ENCODE results near the gene SH2D4B.

The SH2D4B gene

DNA sequence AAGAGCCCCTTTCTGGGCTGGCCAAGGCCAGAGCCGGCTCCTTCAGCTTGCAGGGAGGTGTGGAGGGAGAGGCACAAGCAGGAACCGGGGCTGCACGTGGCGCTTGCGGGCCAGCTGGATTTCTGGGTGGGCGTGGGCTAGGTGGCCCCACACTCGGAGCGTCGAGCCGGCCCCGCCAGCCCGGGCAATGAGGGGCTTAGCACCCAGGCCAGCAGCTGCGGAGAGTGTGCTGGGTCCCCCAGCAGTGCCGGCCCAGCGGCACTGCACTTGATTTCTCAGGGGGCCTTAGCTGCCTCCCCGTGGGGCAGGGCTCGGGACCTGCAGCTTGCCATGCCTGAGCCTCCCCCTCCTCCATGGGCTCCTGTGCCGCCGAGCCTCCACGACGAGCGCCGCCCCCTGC lies 48.1 kb downstream of the SH2D4B start:
- Histone ChIP-seq H3K4me2 (ENCODE audit: low read length) (no peak overlapping the region), H3K9ac (ENCODE audit: low read length) (no peak overlapping the region), H3K79me2 (ENCODE audit: insufficient read depth, low read length) (no peaks in the 10 kb centered on the region), H3K36me3 (ENCODE audit: insufficient read depth, low read length) (no peaks in the 10 kb centered on the region), H3K4me1 (ENCODE audit: insufficient read depth, low read length, severe bottlenecking) (no peaks in the 10 kb centered on the region), H3F3A (ENCODE audit: insufficient read depth, low read length) (no peaks in the 10 kb centered on the region), H4K20me1 (ENCODE audit: insufficient read depth, low read length) (no peaks in the 10 kb centered on the region), H3K27ac (ENCODE audit: low read depth, low read length, poor library complexity, severe bottlenecking) (no peak overlapping the region), H3K4me3 (ENCODE audit: low read depth, low read length, poor library complexity, severe bottlenecking) (no peak overlapping the region), H3K27me3 (ENCODE audit: insufficient read depth, low read length) (peaks cover 8% of the 10 kb centered on the region; the same call in 1 of the 2 replicates), H2AFZ (ENCODE audit: low read length) (no peak overlapping the region), H3K9me3 (ENCODE audit: low read length) (no peaks in the 10 kb centered on the region), H3K9me2 (ENCODE audit: low read depth, low read length) (no peaks in the 10 kb centered on the region)
- TF ChIP-seq, protein P1, sequence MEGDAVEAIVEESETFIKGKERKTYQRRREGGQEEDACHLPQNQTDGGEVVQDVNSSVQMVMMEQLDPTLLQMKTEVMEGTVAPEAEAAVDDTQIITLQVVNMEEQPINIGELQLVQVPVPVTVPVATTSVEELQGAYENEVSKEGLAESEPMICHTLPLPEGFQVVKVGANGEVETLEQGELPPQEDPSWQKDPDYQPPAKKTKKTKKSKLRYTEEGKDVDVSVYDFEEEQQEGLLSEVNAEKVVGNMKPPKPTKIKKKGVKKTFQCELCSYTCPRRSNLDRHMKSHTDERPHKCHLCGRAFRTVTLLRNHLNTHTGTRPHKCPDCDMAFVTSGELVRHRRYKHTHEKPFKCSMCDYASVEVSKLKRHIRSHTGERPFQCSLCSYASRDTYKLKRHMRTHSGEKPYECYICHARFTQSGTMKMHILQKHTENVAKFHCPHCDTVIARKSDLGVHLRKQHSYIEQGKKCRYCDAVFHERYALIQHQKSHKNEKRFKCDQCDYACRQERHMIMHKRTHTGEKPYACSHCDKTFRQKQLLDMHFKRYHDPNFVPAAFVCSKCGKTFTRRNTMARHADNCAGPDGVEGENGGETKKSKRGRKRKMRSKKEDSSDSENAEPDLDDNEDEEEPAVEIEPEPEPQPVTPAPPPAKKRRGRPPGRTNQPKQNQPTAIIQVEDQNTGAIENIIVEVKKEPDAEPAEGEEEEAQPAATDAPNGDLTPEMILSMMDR (IDR thresholded peaks at IDR 0.05; ENCODE audit: low read length) = no peak
- no peak for TF ChIP-seq EZH2 (IDR thresholded peaks at IDR 0.05; ENCODE audit: borderline replicate concordance, low read length)

DNA sequence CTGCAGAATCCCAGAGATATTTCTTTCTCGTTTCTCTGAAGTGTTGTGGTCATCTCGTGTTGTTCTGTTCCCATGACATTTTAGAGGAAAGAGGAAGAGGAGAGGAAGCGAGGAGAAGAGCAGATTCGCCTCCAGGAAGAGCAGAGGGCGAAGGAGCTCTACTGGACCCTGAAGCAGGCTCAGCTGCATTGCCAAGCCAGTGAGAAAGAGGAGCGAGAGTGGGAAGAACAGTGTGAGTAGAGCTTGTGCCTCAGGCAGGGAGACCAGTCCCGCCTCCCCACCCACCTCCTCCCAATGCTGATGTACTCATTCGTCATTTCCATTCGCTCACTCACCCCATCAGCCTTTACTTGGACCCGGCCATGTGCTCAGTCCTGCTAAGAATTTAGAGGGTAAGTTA lies 50.8 kb downstream of the SH2D4B start:
- Histone ChIP-seq H3K4me3 (ENCODE audit: low read depth, low read length, poor library complexity, severe bottlenecking) (no peak overlapping the region), H3K9ac (ENCODE audit: low read length) (no peak overlapping the region), H3K9me2 (ENCODE audit: low read depth, low read length) (no peaks in the 10 kb centered on the region), H2AFZ (ENCODE audit: low read length) (no peak overlapping the region), H3K4me2 (ENCODE audit: low read length) (no peak overlapping the region), H3K36me3 (ENCODE audit: insufficient read depth, low read length) (no peaks in the 10 kb centered on the region), H3F3A (ENCODE audit: insufficient read depth, low read length) (no peaks in the 10 kb centered on the region), H3K79me2 (ENCODE audit: insufficient read depth, low read length) (no peaks in the 10 kb centered on the region), H3K9me3 (ENCODE audit: low read length) (no peaks in the 10 kb centered on the region), H3K27ac (ENCODE audit: low read depth, low read length, poor library complexity, severe bottlenecking) (no peak overlapping the region), H3K4me1 (ENCODE audit: insufficient read depth, low read length, severe bottlenecking) (no peaks in the 10 kb centered on the region), H4K20me1 (ENCODE audit: insufficient read depth, low read length) (no peaks in the 10 kb centered on the region), H3K27me3 (ENCODE audit: insufficient read depth, low read length) (peaks cover 8% of the 10 kb centered on the region; the same call in 1 of the 2 replicates)
- TF ChIP-seq, protein P1 (IDR thresholded peaks at IDR 0.05; ENCODE audit: low read length) = no peak
- TF ChIP-seq EZH2 (IDR thresholded peaks at IDR 0.05; ENCODE audit: borderline replicate concordance, low read length) = no peak

DNA sequence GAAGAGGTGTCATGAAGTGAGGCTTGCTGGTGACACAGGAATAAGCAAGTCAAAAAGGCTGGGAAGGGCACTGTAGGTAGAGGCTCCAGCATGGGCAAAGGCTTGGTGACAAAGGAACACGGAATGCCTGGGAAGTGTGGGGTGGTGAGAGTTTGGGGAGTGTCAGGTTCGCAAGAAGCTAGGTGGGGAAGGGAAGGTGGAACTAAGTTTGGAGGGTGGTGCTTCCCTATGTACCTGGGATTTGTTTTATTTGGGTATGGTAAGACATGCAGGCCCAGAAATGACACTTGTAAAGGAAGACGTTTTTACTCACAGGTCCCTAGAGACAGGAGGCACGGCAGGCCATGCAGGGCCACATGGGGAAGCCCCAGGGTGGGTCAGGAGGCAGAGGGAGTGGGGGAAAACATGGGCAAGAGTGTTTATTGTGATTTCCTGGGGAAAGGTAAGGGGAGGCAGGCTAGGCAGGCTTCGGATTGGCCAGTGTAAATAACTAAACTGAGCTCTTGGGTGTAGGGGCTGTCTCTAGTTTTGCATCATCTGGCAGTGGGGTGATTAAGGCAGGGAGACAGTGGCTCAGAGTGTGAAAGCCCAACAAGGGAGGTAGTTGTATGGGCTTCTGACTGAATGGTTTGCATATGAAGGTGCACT lies 52.1 kb downstream of the SH2D4B start:
- H4K20me1 ChIP-seq (ENCODE audit: insufficient read depth, low read length) = no peaks in the 10 kb centered on the region
- H3K4me3 ChIP-seq (ENCODE audit: low read depth, low read length, poor library complexity, severe bottlenecking) = no peak overlapping the region
- H3K36me3 ChIP-seq (ENCODE audit: insufficient read depth, low read length) = no peaks in the 10 kb centered on the region
- H3K27ac ChIP-seq (ENCODE audit: low read depth, low read length, poor library complexity, severe bottlenecking) = no peak overlapping the region
- H3K79me2 ChIP-seq (ENCODE audit: insufficient read depth, low read length) = no peaks in the 10 kb centered on the region
- no peak overlapping the region for H3K9ac ChIP-seq (ENCODE audit: low read length)
- TF ChIP-seq EZH2 (IDR thresholded peaks at IDR 0.05; ENCODE audit: borderline replicate concordance, low read length) = no peak
- TF ChIP-seq, protein P1 (IDR thresholded peaks at IDR 0.05; ENCODE audit: low read length) = no peak
- no peaks in the 10 kb centered on the region for H3F3A ChIP-seq (ENCODE audit: insufficient read depth, low read length)
- no peaks in the 10 kb centered on the region for H3K9me3 ChIP-seq (ENCODE audit: low read length)
- no peak overlapping the region for H3K4me2 ChIP-seq (ENCODE audit: low read length)
- H3K4me1 ChIP-seq (ENCODE audit: insufficient read depth, low read length, severe bottlenecking) = no peaks in the 10 kb centered on the region
- no peak overlapping the region for H2AFZ ChIP-seq (ENCODE audit: low read length)
- no peaks in the 10 kb centered on the region for H3K9me2 ChIP-seq (ENCODE audit: low read depth, low read length)
- peaks cover 8% of the 10 kb centered on the region; the same call in 1 of the 2 replicates for H3K27me3 ChIP-seq (ENCODE audit: insufficient read depth, low read length)

Data from OCI-LY1 (cell line).